HEK293 (cell line): ENCODE data around the gene DIS3L2.

ENCODE experiments used
- ZNF529 ChIP-seq: fragments of 450-650 bp; formaldehyde crosslinking; IDR thresholded peaks from 2 replicates; pipeline ENCODE4 v1.5.1; 2017; ENCODE audit warnings: missing genetic modification characterization, missing biosample characterization; ENCODE audit not compliant: insufficient replicate concordance
- ZNF660 ChIP-seq: fragments of 450-650 bp; IDR thresholded peaks from 2 replicates; pipeline ENCODE4 v1.5.1; 2018; ENCODE audit warnings: missing biosample characterization, mild to moderate bottlenecking, missing genetic modification characterization

- TF ChIP-seq ZNF660 (tag by site-specific recombination): no peak
- no peak for TF ChIP-seq ZNF529
Measured at GRCh38 chr2:232329716-232330067, 368.2 kb downstream of the DIS3L2 start.
